Inferior parietal cortex (tissue), 1 donor: ENCODE results near the gene TTYH3.

Experiments
- DNase-seq: peaks from one replicate; pipeline ENCODE4 v3.0.0-alpha.2; 2016; ENCODE audit errors: extremely low spot score

TTYH3 gene

GRCh38 chr7:2616387-2617324 is 15.1 kb upstream of the TTYH3 start:
- no peak for DNase-seq

- DNase-seq = no peak
Observed at GRCh38 chr7:2617325-2617905, 14.4 kb upstream of the TTYH3 start.

GRCh38 chr7:2619116-2619515 is 12.7 kb upstream of the TTYH3 start:
- no peak for DNase-seq

- no peak for DNase-seq
Observed at GRCh38 chr7:2621061-2621828, 10.5 kb upstream of the TTYH3 start.

- DNase-seq = no peak
Observed at GRCh38 chr7:2621948-2622640, 9.7 kb upstream of the TTYH3 start.

- DNase-seq = no peak
Observed at GRCh38 chr7:2622869-2623697, 8.7 kb upstream of the TTYH3 start.

GRCh38 chr7:2623698-2624014 is 8.1 kb upstream of the TTYH3 start:
- DNase-seq = no peak

- no peak for DNase-seq
Observed at GRCh38 chr7:2624293-2624886, 7.4 kb upstream of the TTYH3 start.

GRCh38 chr7:2626498-2627117 is 5.2 kb upstream of the TTYH3 start:
- no peak for DNase-seq

- DNase-seq = no peak
Observed at GRCh38 chr7:2627258-2628129, 4.3 kb upstream of the TTYH3 start.

GRCh38 chr7:2628130-2628482 is 3.7 kb upstream of the TTYH3 start:
- no peak for DNase-seq

- no peak for DNase-seq
Observed at GRCh38 chr7:2628891-2629290, 2.9 kb upstream of the TTYH3 start.

- no peak for DNase-seq
Observed at GRCh38 chr7:2629746-2630681, 1.8 kb upstream of the TTYH3 start.

GRCh38 chr7:2632733-2633537 is 1.1 kb downstream of the TTYH3 start:
- peak; percentile 19 for DNase-seq

GRCh38 chr7:2633538-2634266 is 1.9 kb downstream of the TTYH3 start:
- peak; percentile 35 for DNase-seq

GRCh38 chr7:2634267-2635145 is 2.7 kb downstream of the TTYH3 start:
- DNase-seq = no peak
